SU-DHL-6 (cell line): Measurements from ENCODE around the gene DRAP1.

Source experiments
- H2AFZ ChIP-seq: fragments of 200-600 bp; sonication (generic); 2 replicates; pipeline ENCODE4 v1.6.1; 2014; ENCODE audit warnings: low read depth, mild to moderate bottlenecking, moderate library complexity, mixed read lengths, antibody characterized with exemption, low read length; ENCODE audit not compliant: severe bottlenecking
- H3F3A ChIP-seq: fragments of 200-600 bp; shearing (Covaris generic); 2 replicates; pipeline ENCODE4 v1.6.0; 2016; ENCODE audit warnings: antibody characterized with exemption, mild to moderate bottlenecking; ENCODE audit not compliant: insufficient read depth
- H3K27ac ChIP-seq: fragments of 200-600 bp; sonication (generic); 2 replicates; pipeline ENCODE4 v1.5.1; 2016; ENCODE audit warnings: low read depth, mild to moderate bottlenecking, low read length, moderate library complexity, mixed read lengths
- H3K27me3 ChIP-seq: fragments of 200-600 bp; sonication (generic), shearing (Covaris generic); 2 replicates; pipeline ENCODE4 v1.6.0; 2014; ENCODE audit warnings: mild to moderate bottlenecking, low read length
- H3K36me3 ChIP-seq: fragments of 200-600 bp; sonication (generic); 2 replicates; pipeline ENCODE4 v1.6.1; 2014; ENCODE audit warnings: mild to moderate bottlenecking, low read length, mixed read lengths
- H3K4me2 ChIP-seq: fragments of 300-600, 200-600 bp; shearing (Covaris generic), sonication (generic); 2 replicates; pipeline ENCODE4 v1.6.0; 2014; ENCODE audit warnings: low read length, low read depth, mild to moderate bottlenecking; ENCODE audit not compliant: poor library complexity, severe bottlenecking
- H3K4me3 ChIP-seq: fragments of 200-600 bp; sonication (generic); 2 replicates; pipeline ENCODE4 v1.5.1; 2014; ENCODE audit warnings: antibody characterized with exemption, low read length, mild to moderate bottlenecking, mixed read lengths; ENCODE audit not compliant: insufficient read depth, poor library complexity, severe bottlenecking
- H3K79me2 ChIP-seq: fragments of 200-600 bp; sonication (generic); 2 replicates; pipeline ENCODE4 v1.6.1; 2014; ENCODE audit warnings: mild to moderate bottlenecking, low read length, moderate library complexity; ENCODE audit not compliant: insufficient read depth
- H3K9ac ChIP-seq: fragments of 200-600 bp; sonication (generic); 2 replicates; pipeline ENCODE4 v1.7.0; 2014; ENCODE audit warnings: mild to moderate bottlenecking, low read length
- H3K9me2 ChIP-seq: fragments of 200-600 bp; sonication (generic); replicated peaks from 2 replicates; pipeline ENCODE4 v1.6.1; 2014; ENCODE audit warnings: low read length; ENCODE audit not compliant: insufficient read depth
- H3K9me3 ChIP-seq: fragments of 200-600 bp; sonication (generic); 2 replicates; pipeline ENCODE4 v1.6.1; 2014; ENCODE audit warnings: low read length, mixed read lengths; ENCODE audit not compliant: insufficient read depth
- H4K20me1 ChIP-seq: fragments of 200-600 bp; sonication (generic); 2 replicates; pipeline ENCODE4 v1.6.1; 2014; ENCODE audit warnings: low read depth, mild to moderate bottlenecking, antibody characterized with exemption, low read length, moderate library complexity, mixed read lengths
- CTCF ChIP-seq: fragments of 200-600 bp; sonication (generic); IDR thresholded peaks from one replicate; pipeline ENCODE4 v1.5.1; 2017; ENCODE audit warnings: antibody characterized with exemption, mild to moderate bottlenecking, low read length, moderate library complexity; ENCODE audit not compliant: insufficient read depth, poor library complexity, severe bottlenecking
- EZH2phosphoT487 ChIP-seq: fragments of 200-600 bp; sonication (generic), shearing (Covaris generic); conservative IDR thresholded peaks from 2 replicates; pipeline ENCODE4 v1.6.1; 2018; ENCODE audit warnings: mild to moderate bottlenecking, antibody characterized with exemption, low read length, moderate library complexity, mixed read lengths

Gene DRAP1

GRCh38 chr11:65937766-65938165 is 18.5 kb downstream of the DRAP1 start:
- Histone ChIP-seq H3K9me3 (no peaks in the 10 kb centered on the region), H3K4me3 (no peak overlapping the region), H3K27ac (no peak overlapping the region), H3K9ac (no peak overlapping the region), H3K4me2 (no peak overlapping the region), H3K79me2 (no peaks in the 10 kb centered on the region), H3K36me3 (no peaks in the 10 kb centered on the region), H2AFZ (no peak overlapping the region), H3F3A (no peaks in the 10 kb centered on the region), H3K9me2 (no peaks in the 10 kb centered on the region), H3K27me3 (no peaks in the 10 kb centered on the region), H4K20me1 (no peaks in the 10 kb centered on the region)
- TF ChIP-seq EZH2phosphoT487 = no peak
- no peak for TF ChIP-seq CTCF

- no peaks in the 10 kb centered on the region for H3F3A ChIP-seq
- no peaks in the 10 kb centered on the region for H3K36me3 ChIP-seq
- no peaks in the 10 kb centered on the region for H3K9me3 ChIP-seq
- H3K4me2 ChIP-seq = no peak overlapping the region
- no peaks in the 10 kb centered on the region for H4K20me1 ChIP-seq
- H2AFZ ChIP-seq = no peak overlapping the region
- H3K4me3 ChIP-seq = no peak overlapping the region
- no peaks in the 10 kb centered on the region for H3K27me3 ChIP-seq
- H3K27ac ChIP-seq = no peak overlapping the region
- no peaks in the 10 kb centered on the region for H3K79me2 ChIP-seq
- no peak overlapping the region for H3K9ac ChIP-seq
- no peaks in the 10 kb centered on the region for H3K9me2 ChIP-seq
- no peak for TF ChIP-seq EZH2phosphoT487
- no peak for TF ChIP-seq CTCF
Observed at GRCh38 chr11:65941720-65942310, 22.6 kb downstream of the DRAP1 start.

- Histone ChIP-seq H3F3A (no peaks in the 10 kb centered on the region), H3K9me3 (no peaks in the 10 kb centered on the region), H3K27me3 (no peaks in the 10 kb centered on the region), H3K4me2 (no peak overlapping the region), H3K4me3 (no peak overlapping the region), H3K36me3 (no peaks in the 10 kb centered on the region), H3K79me2 (no peaks in the 10 kb centered on the region), H3K9me2 (no peaks in the 10 kb centered on the region), H3K27ac (no peak overlapping the region), H3K9ac (no peak overlapping the region), H2AFZ (no peak overlapping the region), H4K20me1 (no peaks in the 10 kb centered on the region)
- TF ChIP-seq CTCF (no peak), EZH2phosphoT487 (no peak)
Observed at GRCh38 chr11:65942531-65942930, 23.3 kb downstream of the DRAP1 start.
